ENCODE results near the gene SERBP1. TPM values are rescaled to one million over a fixed set of nuclear protein-coding genes. Genes with fewer than 3 reads are reported as not detected.

SERBP1 gene
- total and polyA plus RNA-seq, 7 donors: 112 to 236 (median 201) TPM

DNA sequence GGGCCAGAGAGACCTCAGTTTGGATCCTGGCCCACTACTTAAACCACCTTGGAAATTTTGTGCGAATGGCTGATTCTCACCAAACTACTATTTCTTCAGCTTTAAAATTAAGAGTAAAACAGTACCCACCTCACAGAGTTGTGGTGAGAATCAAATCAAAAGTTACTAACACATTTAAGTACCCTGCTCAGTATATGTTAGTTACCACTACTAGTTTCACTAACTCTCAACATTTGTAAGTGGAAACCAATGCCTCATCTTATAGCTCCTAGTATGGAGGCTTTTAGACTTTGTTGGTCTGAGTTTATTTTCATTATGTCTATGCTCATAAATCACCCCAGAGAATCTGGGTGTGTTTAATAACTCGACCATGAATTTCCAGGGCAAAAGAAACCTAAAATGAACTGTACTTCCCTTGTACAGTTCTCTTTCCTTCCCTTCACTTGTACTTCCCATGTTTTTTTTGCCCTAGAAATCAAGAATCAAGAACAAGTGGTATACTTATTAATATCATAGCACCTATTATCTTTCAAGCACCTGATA lies 11.6 kb upstream of the SERBP1 start:
- TF ChIP-seq CTCF (IDR thresholded peaks at IDR 0.05) (no peak), POLR2A (IDR thresholded peaks at IDR 0.05) (no peak), POLR2AphosphoS5 (IDR thresholded peaks at IDR 0.05) (no peak), EP300 (IDR thresholded peaks at IDR 0.05) (no peak)
- Histone ChIP-seq H3K36me3 (no peaks in the 10 kb centered on the region), H3K4me3 (no peak overlapping the region), H3K9me3 (no peaks in the 10 kb centered on the region), H3K27me3 (no peaks in the 10 kb centered on the region), H3K27ac (peak overlapping the region in 3 of 4 donors; percentile 25 to 39 (median 26)), H3K4me1 (peaks cover 0 to 20% (median 14%) of the 10 kb centered on the region in 4 donors)
- WGBS, 2 donors: 71 to 85% methylated on average over 2 of the region's 2 CpGs
- no peak for DNase-seq
- intact Hi-C loops (cut with DNase I): no loop called here

GRCh38 chr1:67441183-67441582 lies 11.0 kb upstream of the SERBP1 start:
- Histone ChIP-seq H3K27me3 (no peaks in the 10 kb centered on the region), H3K9me3 (no peaks in the 10 kb centered on the region), H3K4me3 (no peak overlapping the region), H3K27ac (peak overlapping the region in 3 of 4 donors; percentile 25 to 39 (median 26)), H3K36me3 (no peaks in the 10 kb centered on the region), H3K4me1 (peaks cover 0 to 20% (median 14%) of the 10 kb centered on the region in 4 donors)
- DNase-seq: peak; percentile 74
- 35 to 45% methylated on average over 3 of the region's 3 CpGs for WGBS, 2 donors
- intact Hi-C loops (cut with DNase I): no loop called here
- no peak for TF ChIP-seq CTCF (IDR thresholded peaks at IDR 0.05)
- TF ChIP-seq POLR2A (IDR thresholded peaks at IDR 0.05): no peak
- no peak for TF ChIP-seq EP300 (IDR thresholded peaks at IDR 0.05)
- TF ChIP-seq POLR2AphosphoS5 (IDR thresholded peaks at IDR 0.05): no peak

DNA sequence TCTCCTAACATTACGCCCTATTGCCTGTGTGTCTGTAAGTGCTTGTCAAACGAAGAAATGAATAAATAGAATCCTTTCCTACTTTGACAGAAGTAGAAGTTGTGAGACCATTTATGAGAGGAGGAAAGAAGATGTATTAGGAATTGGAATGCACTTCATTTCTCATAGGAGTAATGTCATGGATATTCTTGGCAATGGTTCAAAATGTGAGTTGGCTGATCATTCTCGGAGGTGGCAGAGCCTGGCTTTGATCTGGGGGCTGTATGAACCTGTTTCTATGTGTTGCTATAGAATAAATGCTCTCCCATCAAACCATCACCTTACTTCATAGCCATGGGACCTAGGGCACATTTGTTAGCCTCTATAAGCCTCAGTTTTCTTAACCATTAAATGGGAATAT lies 10.1 kb upstream of the SERBP1 start:
- TF ChIP-seq POLR2A (IDR thresholded peaks at IDR 0.05) (no peak), EP300 (IDR thresholded peaks at IDR 0.05) (no peak), POLR2AphosphoS5 (IDR thresholded peaks at IDR 0.05) (no peak), CTCF (IDR thresholded peaks at IDR 0.05) (no peak)
- no peak overlapping the region for H3K27ac ChIP-seq
- H3K27me3 ChIP-seq: no peaks in the 10 kb centered on the region
- no peaks in the 10 kb centered on the region for H3K36me3 ChIP-seq
- H3K4me3 ChIP-seq: no peak overlapping the region
- 83 to 88% methylated on average over 3 of the region's 3 CpGs for WGBS, 2 donors
- DNase-seq: no peak
- H3K4me1 ChIP-seq: peaks cover 0 to 20% (median 14%) of the 10 kb centered on the region in 4 donors
- intact Hi-C loops (cut with DNase I): no loop called here
- H3K9me3 ChIP-seq: no peaks in the 10 kb centered on the region

- DNase-seq: no peak
- Histone ChIP-seq H3K27me3 (no peaks in the 10 kb centered on the region), H3K36me3 (no peaks in the 10 kb centered on the region), H3K4me3 (no peak overlapping the region), H3K9me3 (no peaks in the 10 kb centered on the region), H3K4me1 (peaks cover 0 to 29% (median 16%) of the 10 kb centered on the region in 4 donors), H3K27ac (no peak overlapping the region)
- WGBS, 2 donors: 92 to 93% methylated on average over 6 of the region's 6 CpGs
- TF ChIP-seq POLR2A (IDR thresholded peaks at IDR 0.05) (no peak), CTCF (IDR thresholded peaks at IDR 0.05) (no peak), POLR2AphosphoS5 (IDR thresholded peaks at IDR 0.05) (no peak), EP300 (IDR thresholded peaks at IDR 0.05) (no peak)
- intact Hi-C loops (cut with DNase I): no loop called here
These were observed 9.3 kb upstream of the SERBP1 start for GRCh38 chr1:67439277-67440029.
